Memory B cell (primary cell): Measurements from ENCODE around the gene TICAM1.
"Not testable (repeated sequence)": the region's sequence is repeated elsewhere in the genome, so short reads cannot be mapped to it uniquely, and the experiment has no call there.

Experiments used
- ATAC-seq: fragments of 150-1000 bp; cut with Tn5 transposase; 2 replicates; pipeline ENCODE4 v1.10.0; 2021; ENCODE audit warnings: low read depth, mild to moderate bottlenecking, moderate library complexity
- DNase-seq, 2 donors: peaks; one replicate each; pipeline ENCODE4 v3.0.0; 2022; ENCODE audit warnings: low spot score in 2 of 2
- H3K27ac Mint-ChIP-seq: one replicate; pipeline ENCODE4 v1.8.0; 2022; ENCODE audit warnings: mild to moderate bottlenecking, moderate library complexity, mixed read lengths
- H3K27me3 Mint-ChIP-seq: one replicate; pipeline ENCODE4 v1.8.0; 2022; ENCODE audit warnings: mixed read lengths
- H3K36me3 Mint-ChIP-seq: one replicate; pipeline ENCODE4 v1.8.0; 2022; ENCODE audit warnings: mild to moderate bottlenecking, mixed read lengths
- H3K4me1 Mint-ChIP-seq: one replicate; pipeline ENCODE4 v1.8.0; 2022; ENCODE audit warnings: mixed read lengths
- H3K4me3 Mint-ChIP-seq: one replicate; pipeline ENCODE4 v1.8.0; 2022; ENCODE audit warnings: mild to moderate bottlenecking, moderate library complexity, mixed read lengths
- H3K9me3 Mint-ChIP-seq: one replicate; pipeline ENCODE4 v1.8.0; 2022; ENCODE audit warnings: mixed read lengths

TICAM1 gene

DNA sequence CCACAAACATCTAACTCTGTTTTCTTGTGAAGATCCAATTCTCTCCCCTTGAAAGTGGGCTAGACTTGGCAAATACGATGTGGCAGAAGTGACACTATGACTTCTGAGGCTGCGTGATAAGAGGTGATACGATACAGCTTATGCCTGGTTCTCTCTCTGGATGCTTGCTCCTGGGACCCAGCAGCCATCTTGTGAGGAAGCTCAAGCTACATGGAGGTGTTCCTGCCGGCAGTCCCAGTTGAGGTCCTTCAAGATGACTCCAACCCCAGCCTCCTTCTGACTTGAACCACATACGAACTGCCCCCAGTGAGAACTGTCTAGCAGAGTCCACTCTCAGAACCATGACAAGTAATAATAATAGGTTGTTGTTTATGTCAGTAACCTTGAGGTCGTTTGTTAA, 50.7 kb downstream of the TICAM1 start:
- Mint-ChIP-seq H3K4me1 (no peaks in the 10 kb centered on the region), H3K27me3 (peaks cover 14% of the 10 kb centered on the region), H3K36me3 (peaks cover 4% of the 10 kb centered on the region), H3K9me3 (peaks cover 3% of the 10 kb centered on the region), H3K27ac (no peak overlapping the region), H3K4me3 (no peak overlapping the region)
- no peak for DNase-seq
- ATAC-seq: no peak

DNA sequence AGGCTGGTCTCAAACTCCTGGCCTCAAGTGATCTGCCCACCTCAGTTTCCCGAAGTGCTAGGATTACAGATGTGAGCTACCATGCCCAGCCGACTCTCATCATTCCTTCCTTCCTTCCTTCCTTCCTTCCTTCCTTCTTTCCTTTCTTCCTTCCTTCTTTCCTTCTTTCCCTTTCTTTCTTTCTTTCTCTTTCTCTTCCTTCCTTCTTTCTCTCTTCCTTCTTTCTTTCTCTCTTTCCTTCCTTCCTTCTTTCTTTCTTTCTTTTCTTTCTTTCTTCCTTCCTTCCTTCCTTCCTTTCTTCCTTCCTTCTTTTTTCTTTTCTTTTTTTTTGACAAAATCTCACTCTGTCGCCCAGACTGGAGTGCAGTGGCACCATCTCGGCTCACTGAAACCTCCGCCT, 53.4 kb downstream of the TICAM1 start:
- H3K4me3 Mint-ChIP-seq, ATAC-seq, H3K27ac Mint-ChIP-seq, DNase-seq, H3K4me1 Mint-ChIP-seq, H3K36me3 Mint-ChIP-seq, H3K9me3 Mint-ChIP-seq: not testable (repeated sequence)
- peaks cover 19% of the 10 kb centered on the region for H3K27me3 Mint-ChIP-seq

DNA sequence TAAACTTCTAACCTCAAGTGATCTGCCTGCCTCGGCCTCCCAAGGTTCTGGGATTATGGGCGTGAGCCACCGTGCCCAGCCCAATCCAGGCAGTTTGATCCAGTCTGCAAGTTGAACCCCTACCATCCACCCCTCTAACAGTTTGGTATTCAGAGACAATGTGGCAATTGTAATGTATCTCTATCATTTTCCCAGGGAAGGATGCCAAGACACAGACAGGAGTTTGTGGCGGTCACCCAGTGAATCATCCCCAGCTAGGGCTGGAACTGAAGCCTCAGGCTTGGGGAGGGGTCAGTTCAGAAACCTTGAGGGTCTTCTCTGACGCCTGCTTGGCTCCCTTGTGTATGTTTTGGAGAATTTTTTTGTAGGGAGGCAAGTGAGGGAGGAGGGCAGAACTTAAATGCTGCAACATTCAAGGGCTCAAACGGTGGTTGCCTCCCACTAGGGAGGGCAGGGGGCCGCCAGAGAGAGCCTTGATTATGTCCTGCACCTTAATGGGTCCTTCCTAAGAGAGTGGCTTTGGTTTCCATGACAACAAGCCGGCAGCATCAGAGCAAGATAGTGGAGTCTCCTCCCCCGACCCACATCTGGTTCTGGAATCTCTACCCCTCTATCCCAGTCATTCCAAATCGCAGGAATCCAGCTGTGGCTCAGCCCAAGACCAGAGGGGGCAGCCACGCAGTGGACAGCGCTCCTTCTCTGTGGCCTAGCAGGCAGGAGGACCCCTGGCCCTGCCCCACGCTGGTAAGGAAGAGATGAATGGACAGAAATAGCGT, 54.9 kb downstream of the TICAM1 start:
- H3K4me3 Mint-ChIP-seq: no peak overlapping the region
- peaks cover 17% of the 10 kb centered on the region for H3K27me3 Mint-ChIP-seq
- DNase-seq (no peak), ATAC-seq (no peak)
- peaks cover 4% of the 10 kb centered on the region for H3K36me3 Mint-ChIP-seq
- peaks cover 2% of the 10 kb centered on the region for H3K4me1 Mint-ChIP-seq
- H3K27ac Mint-ChIP-seq: no peak overlapping the region
- H3K9me3 Mint-ChIP-seq: peaks cover 5% of the 10 kb centered on the region

DNA sequence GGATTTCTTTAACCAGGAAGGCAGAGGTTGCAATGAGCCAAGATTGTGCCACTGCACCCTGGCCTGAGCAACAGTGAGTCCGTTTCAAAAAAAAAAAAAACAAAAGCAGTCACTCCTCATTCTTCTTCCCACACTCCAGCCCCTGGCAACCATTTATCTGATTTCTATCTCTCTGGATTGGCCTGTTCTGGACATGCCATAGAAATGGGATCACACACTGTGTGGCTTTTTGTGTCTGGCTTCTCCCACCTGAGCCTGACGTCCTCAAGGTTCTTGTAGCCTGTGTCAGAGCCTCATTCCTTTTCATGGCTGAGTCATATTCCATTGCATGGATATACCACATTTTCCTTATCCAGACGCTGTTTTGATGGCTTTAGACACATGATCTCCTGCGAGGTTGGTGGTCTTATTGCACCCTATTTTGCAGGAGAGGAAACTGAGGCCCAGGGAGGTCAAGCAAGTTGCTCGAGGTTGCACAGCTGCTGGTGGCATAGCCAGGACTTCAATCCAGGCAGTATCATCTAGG, 55.8 kb downstream of the TICAM1 start:
- H3K4me1 Mint-ChIP-seq: peaks cover 2% of the 10 kb centered on the region
- ATAC-seq (no peak), DNase-seq (no peak)
- H3K27me3 Mint-ChIP-seq: peaks cover 16% of the 10 kb centered on the region
- peaks cover 3% of the 10 kb centered on the region for H3K9me3 Mint-ChIP-seq
- no peak overlapping the region for H3K27ac Mint-ChIP-seq
- H3K36me3 Mint-ChIP-seq: peaks cover 2% of the 10 kb centered on the region
- no peak overlapping the region for H3K4me3 Mint-ChIP-seq

DNA sequence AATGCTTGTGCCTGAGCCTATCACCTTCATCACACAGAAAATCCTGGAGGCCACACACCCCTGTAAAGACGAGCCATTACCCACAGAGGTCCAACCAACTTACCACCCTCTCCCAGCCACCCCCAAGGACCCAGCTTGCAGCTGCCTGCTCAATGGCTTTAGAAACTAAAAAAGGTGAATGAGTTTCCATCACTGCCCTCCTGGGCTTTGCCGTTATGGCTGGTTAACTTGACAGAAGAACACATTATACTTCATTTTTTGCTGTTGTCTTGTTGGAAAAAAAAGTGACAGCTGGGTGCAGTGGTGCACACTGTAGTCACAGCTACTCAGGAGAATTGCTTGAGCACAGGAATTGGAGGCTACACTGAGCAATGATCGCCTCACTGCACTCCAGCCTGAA, 57.4 kb downstream of the TICAM1 start:
- peaks cover 3% of the 10 kb centered on the region for H3K9me3 Mint-ChIP-seq
- peaks cover 2% of the 10 kb centered on the region for H3K36me3 Mint-ChIP-seq
- H3K27ac Mint-ChIP-seq: no peak overlapping the region
- peaks cover 16% of the 10 kb centered on the region for H3K27me3 Mint-ChIP-seq
- no peak for DNase-seq
- H3K4me3 Mint-ChIP-seq: no peak overlapping the region
- ATAC-seq: no peak
- peaks cover 2% of the 10 kb centered on the region for H3K4me1 Mint-ChIP-seq

DNA sequence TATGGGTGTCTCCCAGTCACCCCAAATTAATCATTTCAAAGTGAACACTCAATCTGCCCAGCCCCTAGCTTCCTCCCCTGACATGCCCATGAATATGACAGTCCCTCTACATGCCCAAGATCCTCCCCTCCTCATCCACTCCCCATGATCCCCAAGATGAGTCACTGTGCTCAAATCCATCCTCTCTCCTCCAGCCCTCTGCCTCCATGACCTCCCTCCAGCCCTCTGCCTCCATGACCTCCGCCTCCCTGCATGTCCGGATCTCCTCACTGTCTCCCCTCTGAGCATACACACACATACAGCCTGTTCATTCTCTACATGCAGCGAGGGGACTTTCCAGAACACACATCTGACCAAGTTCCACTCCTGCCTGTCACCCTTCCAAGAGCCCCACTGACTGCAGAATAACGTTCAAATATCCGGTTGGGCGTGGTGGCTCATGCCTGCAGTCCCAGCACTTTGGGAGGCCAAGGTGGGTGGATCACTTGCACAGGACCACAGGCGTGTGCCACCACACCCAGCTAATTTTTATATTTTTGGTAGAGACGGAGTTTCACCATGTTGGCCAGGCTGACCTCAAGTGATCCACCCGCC, 58.4 kb downstream of the TICAM1 start:
- H3K4me3 Mint-ChIP-seq: no peak overlapping the region
- H3K27ac Mint-ChIP-seq: no peak overlapping the region
- H3K36me3 Mint-ChIP-seq: peaks cover 1% of the 10 kb centered on the region
- H3K9me3 Mint-ChIP-seq: peaks cover 3% of the 10 kb centered on the region
- DNase-seq (no peak), ATAC-seq (no peak)
- H3K27me3 Mint-ChIP-seq: peaks cover 15% of the 10 kb centered on the region
- H3K4me1 Mint-ChIP-seq: peaks cover 2% of the 10 kb centered on the region

DNA sequence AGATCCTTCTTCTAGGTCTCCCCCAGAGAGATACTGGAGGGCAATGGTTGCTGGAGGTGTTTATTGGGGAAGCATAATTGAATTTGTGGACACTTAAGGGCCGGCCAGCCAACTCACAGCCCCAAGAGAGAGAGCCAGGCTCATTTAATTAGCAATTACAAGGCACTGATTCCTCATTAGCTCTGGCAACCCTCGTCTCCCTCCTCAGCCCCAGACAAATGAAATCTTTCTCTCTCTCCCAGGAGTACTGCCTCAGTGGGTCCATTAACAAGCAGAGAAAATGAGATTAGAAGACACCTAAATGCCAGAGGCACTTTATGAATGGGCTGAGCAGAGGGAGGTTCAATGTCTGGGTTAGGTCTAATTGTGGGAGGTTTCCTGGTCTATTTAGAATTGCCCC, 58.9 kb downstream of the TICAM1 start:
- peaks cover 2% of the 10 kb centered on the region for H3K9me3 Mint-ChIP-seq
- no peak for ATAC-seq
- H3K27me3 Mint-ChIP-seq: peaks cover 14% of the 10 kb centered on the region
- H3K4me3 Mint-ChIP-seq: no peak overlapping the region
- no peaks in the 10 kb centered on the region for H3K36me3 Mint-ChIP-seq
- no peak overlapping the region for H3K27ac Mint-ChIP-seq
- H3K4me1 Mint-ChIP-seq: peaks cover 2% of the 10 kb centered on the region
- no peak for DNase-seq

DNA sequence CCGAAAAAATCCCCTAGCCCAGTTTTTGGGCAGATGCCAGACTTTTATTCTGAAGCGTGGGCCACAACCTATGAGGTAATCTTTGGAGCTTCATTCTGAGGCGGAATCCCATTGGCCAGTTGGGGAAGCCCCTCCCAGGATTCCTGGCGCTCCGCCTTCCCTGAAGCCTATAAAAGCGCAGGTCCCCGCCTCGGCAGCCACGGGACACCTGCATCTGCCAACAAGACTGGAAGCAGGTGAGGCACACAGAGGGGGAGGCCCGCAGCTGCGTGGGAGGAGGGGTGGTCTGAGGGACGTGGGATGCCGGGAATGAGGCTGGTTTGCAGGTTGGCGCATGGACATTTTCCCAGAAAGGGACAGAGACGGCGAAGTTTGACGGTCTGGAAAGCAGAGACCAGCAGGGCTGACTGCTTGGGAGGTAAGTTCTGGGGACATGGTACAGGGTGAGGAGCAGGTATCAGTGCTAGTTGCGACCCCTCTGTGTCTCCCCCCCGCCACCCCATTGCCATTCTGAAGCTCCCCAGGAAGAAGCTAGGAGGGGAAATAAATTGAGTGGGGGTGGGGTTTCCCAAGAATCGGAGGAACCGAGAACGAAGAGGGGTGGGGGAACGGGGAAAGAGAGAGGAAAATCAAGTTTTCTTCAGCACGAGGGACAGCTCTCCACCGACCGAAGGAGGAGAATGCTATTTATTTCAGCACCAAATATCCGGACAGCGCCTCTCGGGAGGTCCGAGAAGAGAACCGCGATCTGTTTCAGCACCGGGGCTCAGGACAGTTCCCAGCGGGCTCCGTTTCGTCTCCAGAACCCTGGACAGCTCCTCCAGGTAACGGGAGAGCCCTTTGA, 62.4 kb downstream of the TICAM1 start:
- Mint-ChIP-seq H3K27ac (no peak overlapping the region), H3K9me3 (no peaks in the 10 kb centered on the region), H3K36me3 (no peaks in the 10 kb centered on the region), H3K4me1 (peaks cover 2% of the 10 kb centered on the region), H3K4me3 (no peak overlapping the region), H3K27me3 (peaks cover 21% of the 10 kb centered on the region)
- ATAC-seq: peak; percentile 60
- DNase-seq: peak; percentile 74 to 85
